ENCODE data around the gene GPR148.
"Not testable (repeated sequence)": the region's sequence is repeated elsewhere in the genome, so short reads cannot be mapped to it uniquely, and the experiment has no call there.

Gene GPR148

DNA sequence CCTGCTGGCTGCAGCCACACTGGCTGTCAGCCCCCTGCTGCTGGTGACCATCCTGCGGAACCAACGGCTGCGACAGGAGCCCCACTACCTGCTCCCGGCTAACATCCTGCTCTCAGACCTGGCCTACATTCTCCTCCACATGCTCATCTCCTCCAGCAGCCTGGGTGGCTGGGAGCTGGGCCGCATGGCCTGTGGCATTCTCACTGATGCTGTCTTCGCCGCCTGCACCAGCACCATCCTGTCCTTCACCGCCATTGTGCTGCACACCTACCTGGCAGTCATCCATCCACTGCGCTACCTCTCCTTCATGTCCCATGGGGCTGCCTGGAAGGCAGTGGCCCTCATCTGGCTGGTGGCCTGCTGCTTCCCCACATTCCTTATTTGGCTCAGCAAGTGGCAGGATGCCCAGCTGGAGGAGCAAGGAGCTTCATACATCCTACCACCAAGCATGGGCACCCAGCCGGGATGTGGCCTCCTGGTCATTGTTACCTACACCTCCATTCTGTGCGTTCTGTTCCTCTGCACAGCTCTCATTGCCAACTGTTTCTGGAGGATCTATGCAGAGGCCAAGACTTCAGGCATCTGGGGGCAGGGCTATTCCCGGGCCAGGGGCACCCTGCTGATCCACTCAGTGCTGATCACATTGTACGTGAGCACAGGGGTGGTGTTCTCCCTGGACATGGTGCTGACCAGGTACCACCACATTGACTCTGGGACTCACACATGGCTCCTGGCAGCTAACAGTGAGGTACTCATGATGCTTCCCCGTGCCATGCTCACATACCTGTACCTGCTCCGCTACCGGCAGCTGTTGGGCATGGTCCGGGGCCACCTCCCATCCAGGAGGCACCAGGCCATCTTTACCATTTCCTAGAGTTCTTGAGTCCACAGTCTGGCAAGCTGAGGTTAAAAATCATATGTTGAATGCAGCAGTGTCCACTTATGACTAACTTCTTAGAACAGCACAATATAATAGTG is 741 bp downstream of the GPR148 start:
- no peaks in the 10 kb centered on the region for H3K36me3 ChIP-seq (ENCODE audit: control insufficient read depth, insufficient read depth, low read length)
- H3K4me3 ChIP-seq (ENCODE audit: low read length): no peak overlapping the region
- H3K27ac ChIP-seq (ENCODE audit: low read depth, low read length): no peak overlapping the region
- H3K27me3 ChIP-seq (ENCODE audit: control insufficient read depth, insufficient read depth, low read length): no peaks in the 10 kb centered on the region
- H3K4me1 ChIP-seq (ENCODE audit: control insufficient read depth, insufficient read depth, low read length): peaks cover 9% of the 10 kb centered on the region
- no peak overlapping the region for H3K9ac ChIP-seq (ENCODE audit: low read length)

GRCh38 chr2:130732257-130732656 is 3.4 kb downstream of the GPR148 start:
- not testable (repeated sequence) for H3K4me3 ChIP-seq (ENCODE audit: low read length)

GRCh38 chr2:130735200-130735599 is 6.3 kb downstream of the GPR148 start:
- Histone ChIP-seq H3K4me3 (ENCODE audit: low read length) (no peak overlapping the region), H3K36me3 (ENCODE audit: control insufficient read depth, insufficient read depth, low read length) (no peaks in the 10 kb centered on the region), H3K27ac (ENCODE audit: low read depth, low read length) (no peak overlapping the region), H3K9ac (ENCODE audit: low read length) (no peak overlapping the region), H3K4me1 (ENCODE audit: control insufficient read depth, insufficient read depth, low read length) (no peaks in the 10 kb centered on the region), H3K27me3 (ENCODE audit: control insufficient read depth, insufficient read depth, low read length) (no peaks in the 10 kb centered on the region)

More at GRCh38 chr2:130732257-130732656, 3.4 kb downstream of the GPR148 start:
- not testable (repeated sequence) for H3K27me3 ChIP-seq (ENCODE audit: control insufficient read depth, insufficient read depth, low read length); H3K36me3 ChIP-seq (ENCODE audit: control insufficient read depth, insufficient read depth, low read length); H3K4me1 ChIP-seq (ENCODE audit: control insufficient read depth, insufficient read depth, low read length); H3K27ac ChIP-seq (ENCODE audit: low read depth, low read length); H3K9ac ChIP-seq (ENCODE audit: low read length)

- no peaks in the 10 kb centered on the region for H3K4me1 ChIP-seq (ENCODE audit: control insufficient read depth, insufficient read depth, low read length)
- H3K4me3 ChIP-seq (ENCODE audit: low read length): no peak overlapping the region
- H3K36me3 ChIP-seq (ENCODE audit: control insufficient read depth, insufficient read depth, low read length): no peaks in the 10 kb centered on the region
- no peaks in the 10 kb centered on the region for H3K27me3 ChIP-seq (ENCODE audit: control insufficient read depth, insufficient read depth, low read length)
- H3K27ac ChIP-seq (ENCODE audit: low read depth, low read length): no peak overlapping the region
- H3K9ac ChIP-seq (ENCODE audit: low read length): no peak overlapping the region
These were observed 7.6 kb downstream of the GPR148 start for GRCh38 chr2:130736487-130736886.

GRCh38 chr2:130737592-130737991 is 8.7 kb downstream of the GPR148 start:
- Histone ChIP-seq H3K36me3 (ENCODE audit: control insufficient read depth, insufficient read depth, low read length) (no peaks in the 10 kb centered on the region), H3K4me1 (ENCODE audit: control insufficient read depth, insufficient read depth, low read length) (no peaks in the 10 kb centered on the region), H3K27ac (ENCODE audit: low read depth, low read length) (no peak overlapping the region), H3K9ac (ENCODE audit: low read length) (no peak overlapping the region), H3K27me3 (ENCODE audit: control insufficient read depth, insufficient read depth, low read length) (no peaks in the 10 kb centered on the region), H3K4me3 (ENCODE audit: low read length) (no peak overlapping the region)

DNA sequence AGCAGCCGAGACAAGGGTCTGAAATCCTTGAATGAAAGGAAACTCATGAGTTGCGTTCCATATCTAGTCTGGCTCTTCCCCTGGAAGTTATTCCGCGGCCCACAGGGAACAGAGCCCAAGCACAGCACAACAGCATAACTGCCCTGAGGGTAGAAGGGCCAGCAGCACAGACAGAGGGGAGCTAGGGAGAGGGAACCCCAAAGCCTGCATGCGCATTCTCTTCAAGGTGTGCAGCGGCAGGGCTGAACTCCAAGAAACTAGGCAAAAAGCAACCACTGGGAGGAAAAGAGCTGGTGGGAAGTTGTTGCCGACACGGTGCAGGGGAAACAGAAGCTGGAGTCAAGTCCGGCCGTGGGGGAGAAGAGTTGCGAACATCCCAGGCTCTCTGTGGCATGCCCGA is 11.8 kb downstream of the GPR148 start:
- no peak overlapping the region for H3K4me3 ChIP-seq (ENCODE audit: low read length)
- H3K27ac ChIP-seq (ENCODE audit: low read depth, low read length): no peak overlapping the region
- no peaks in the 10 kb centered on the region for H3K36me3 ChIP-seq (ENCODE audit: control insufficient read depth, insufficient read depth, low read length)
- no peaks in the 10 kb centered on the region for H3K4me1 ChIP-seq (ENCODE audit: control insufficient read depth, insufficient read depth, low read length)
- H3K27me3 ChIP-seq (ENCODE audit: control insufficient read depth, insufficient read depth, low read length): no peaks in the 10 kb centered on the region
- H3K9ac ChIP-seq (ENCODE audit: low read length): no peak overlapping the region

DNA sequence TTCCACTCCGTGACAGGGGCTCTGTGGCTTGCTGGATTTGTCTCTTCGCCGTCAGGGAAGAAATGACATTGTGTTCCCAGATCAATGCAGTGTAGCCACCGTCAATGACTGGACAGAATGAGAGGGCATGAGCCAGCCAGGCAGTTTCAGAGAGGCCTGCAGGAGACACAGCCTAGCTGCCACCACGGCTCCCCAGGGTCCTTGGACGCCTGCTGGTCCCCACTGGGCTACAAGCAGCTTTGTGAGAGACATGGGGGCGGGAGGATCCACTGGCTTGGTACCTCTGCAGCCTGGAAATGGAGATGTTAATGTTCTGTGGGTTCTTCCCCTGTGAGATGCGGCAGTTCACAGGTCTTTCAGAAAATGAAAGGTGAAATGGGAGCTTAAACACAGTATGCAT is 14.4 kb downstream of the GPR148 start:
- no peak overlapping the region for H3K27ac ChIP-seq (ENCODE audit: low read depth, low read length)
- no peak overlapping the region for H3K4me3 ChIP-seq (ENCODE audit: low read length)
- no peak overlapping the region for H3K9ac ChIP-seq (ENCODE audit: low read length)
- no peaks in the 10 kb centered on the region for H3K36me3 ChIP-seq (ENCODE audit: control insufficient read depth, insufficient read depth, low read length)
- H3K27me3 ChIP-seq (ENCODE audit: control insufficient read depth, insufficient read depth, low read length): no peaks in the 10 kb centered on the region
- no peaks in the 10 kb centered on the region for H3K4me1 ChIP-seq (ENCODE audit: control insufficient read depth, insufficient read depth, low read length)

- no peaks in the 10 kb centered on the region for H3K4me1 ChIP-seq (ENCODE audit: control insufficient read depth, insufficient read depth, low read length)
- no peaks in the 10 kb centered on the region for H3K36me3 ChIP-seq (ENCODE audit: control insufficient read depth, insufficient read depth, low read length)
- no peak overlapping the region for H3K9ac ChIP-seq (ENCODE audit: low read length)
- H3K27me3 ChIP-seq (ENCODE audit: control insufficient read depth, insufficient read depth, low read length): no peaks in the 10 kb centered on the region
- no peak overlapping the region for H3K4me3 ChIP-seq (ENCODE audit: low read length)
- no peak overlapping the region for H3K27ac ChIP-seq (ENCODE audit: low read depth, low read length)
These were observed 15.6 kb downstream of the GPR148 start for GRCh38 chr2:130744287-130745117.

GRCh38 chr2:130749078-130749477 is 20.2 kb downstream of the GPR148 start:
- no peak overlapping the region for H3K27ac ChIP-seq (ENCODE audit: low read depth, low read length)
- no peaks in the 10 kb centered on the region for H3K36me3 ChIP-seq (ENCODE audit: control insufficient read depth, insufficient read depth, low read length)
- H3K27me3 ChIP-seq (ENCODE audit: control insufficient read depth, insufficient read depth, low read length): no peaks in the 10 kb centered on the region
- H3K4me3 ChIP-seq (ENCODE audit: low read length): no peak overlapping the region
- H3K9ac ChIP-seq (ENCODE audit: low read length): no peak overlapping the region
- no peaks in the 10 kb centered on the region for H3K4me1 ChIP-seq (ENCODE audit: control insufficient read depth, insufficient read depth, low read length)

GRCh38 chr2:130749641-130750040 is 20.8 kb downstream of the GPR148 start:
- H3K36me3 ChIP-seq (ENCODE audit: control insufficient read depth, insufficient read depth, low read length): no peaks in the 10 kb centered on the region
- H3K27ac ChIP-seq (ENCODE audit: low read depth, low read length): no peak overlapping the region

DNA sequence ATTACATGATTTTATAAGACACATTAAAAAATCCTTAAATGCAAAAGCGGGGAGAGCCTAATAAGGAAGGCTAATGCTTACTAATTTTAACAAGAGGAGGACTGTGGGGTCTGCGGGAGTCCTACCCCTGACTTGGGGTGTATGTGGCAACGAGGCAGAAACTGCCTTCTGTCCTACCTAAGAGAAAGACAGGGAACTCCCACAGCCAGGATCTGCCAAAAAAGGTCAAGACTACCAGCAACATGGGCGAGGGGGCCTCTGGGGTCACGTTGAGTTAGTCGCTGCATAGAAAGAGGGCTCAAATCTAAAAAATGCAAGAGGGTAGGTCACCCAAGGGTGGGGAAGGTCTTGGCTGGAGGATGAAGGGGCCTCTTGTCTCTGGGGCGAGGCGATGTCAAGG is 25.9 kb downstream of the GPR148 start:
- Histone ChIP-seq H3K27me3 (ENCODE audit: control insufficient read depth, insufficient read depth, low read length) (peaks cover 13% of the 10 kb centered on the region), H3K9ac (ENCODE audit: low read length) (no peak overlapping the region), H3K4me3 (ENCODE audit: low read length) (no peak overlapping the region)

More at GRCh38 chr2:130749641-130750040, 20.8 kb downstream of the GPR148 start:
- no peak overlapping the region for H3K9ac ChIP-seq (ENCODE audit: low read length)
- no peak overlapping the region for H3K4me3 ChIP-seq (ENCODE audit: low read length)
- H3K4me1 ChIP-seq (ENCODE audit: control insufficient read depth, insufficient read depth, low read length): no peaks in the 10 kb centered on the region
- no peaks in the 10 kb centered on the region for H3K27me3 ChIP-seq (ENCODE audit: control insufficient read depth, insufficient read depth, low read length)

DNA sequence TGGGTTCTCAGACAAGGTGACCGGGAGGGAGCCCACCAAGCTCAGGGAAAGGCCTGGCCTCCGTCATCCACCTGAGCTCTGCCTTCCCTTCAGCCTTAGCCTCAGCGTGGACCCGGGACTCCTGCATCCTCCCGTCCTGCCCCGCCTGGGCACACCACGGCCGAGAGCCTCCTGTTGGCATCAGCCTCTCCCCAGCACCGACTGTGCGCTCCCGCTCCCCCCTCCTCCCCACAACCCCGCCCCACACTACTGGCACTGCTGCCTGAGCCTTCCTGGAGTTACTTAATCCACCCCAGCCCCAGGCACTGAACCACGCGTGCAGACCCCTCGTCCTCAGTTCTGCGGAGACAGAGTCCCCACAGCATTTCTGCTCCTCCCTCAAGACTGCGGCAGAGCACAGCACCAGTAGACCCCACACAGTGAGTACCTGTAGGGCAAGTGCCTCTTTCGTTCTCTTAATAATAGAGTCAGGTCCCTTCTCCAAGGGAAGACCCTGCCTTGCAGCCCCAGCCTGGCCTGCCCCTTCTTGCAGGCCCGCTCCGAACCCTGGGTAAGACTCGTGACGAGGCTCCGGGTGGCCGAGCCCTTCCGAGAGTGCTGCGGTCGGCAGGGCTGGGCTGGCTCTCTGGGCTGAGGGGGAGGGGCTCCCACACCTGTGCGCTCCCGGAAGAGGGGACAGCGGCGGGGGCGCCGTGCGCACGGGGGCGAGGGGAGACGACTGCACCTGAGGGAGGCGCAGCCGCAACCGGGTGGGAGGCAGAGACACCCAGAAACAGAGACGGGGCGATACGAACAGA is 26.6 kb downstream of the GPR148 start, which contains the start of gene AMER3:
AMER3 (plus strand) TSS at position 285 of the 797 bp plus-strand sequence. CDS start 6,533 bp downstream, outside the sequence.
- Histone ChIP-seq H3K36me3 (ENCODE audit: control insufficient read depth, insufficient read depth, low read length) (no peaks in the 10 kb centered on the region), H3K27me3 (ENCODE audit: control insufficient read depth, insufficient read depth, low read length) (peaks cover 13% of the 10 kb centered on the region), H3K9ac (ENCODE audit: low read length) (no peak within 1 kb of the TSS), H3K4me3 (ENCODE audit: low read length) (no peak within 1 kb of the TSS), H3K4me1 (ENCODE audit: control insufficient read depth, insufficient read depth, low read length) (no peaks in the 10 kb centered on the region), H3K27ac (ENCODE audit: low read depth, low read length) (no peak within 1 kb of the TSS)

More for the DNA sequence above, 25.9 kb downstream of the GPR148 start:
- H3K36me3 ChIP-seq (ENCODE audit: control insufficient read depth, insufficient read depth, low read length): no peaks in the 10 kb centered on the region
- no peaks in the 10 kb centered on the region for H3K4me1 ChIP-seq (ENCODE audit: control insufficient read depth, insufficient read depth, low read length)
- H3K27ac ChIP-seq (ENCODE audit: low read depth, low read length): no peak overlapping the region
